K562 (cell line): ENCODE results near the gene BCR.

Experiments used
- NCOA1 ChIP-seq: fragments of 450-650 bp; IDR thresholded peaks from 2 replicates; pipeline ENCODE4 v1.6.1; 2016; ENCODE audit warnings: low read depth
- PHF8 ChIP-seq: fragments of 200-600 bp; sonication (generic); IDR thresholded peaks from 2 replicates; pipeline ENCODE4 v1.6.1; 2012; ENCODE audit warnings: mixed run types, mild to moderate bottlenecking, inconsistent platforms, low read length, moderate library complexity, borderline replicate concordance
- YY1 ChIP-seq, 3 experiments: IDR thresholded peaks; 2 replicates each; pipeline ENCODE4 v1.6.1; 2011; ENCODE audit warnings: low read length in 2 of 3, mild to moderate bottlenecking in 2 of 3, moderate library complexity in 2 of 3, borderline replicate concordance in 1 of 3, control low read depth in 1 of 3, low read depth in 1 of 3; ENCODE audit not compliant: insufficient read depth in 3 of 3, insufficient replicate concordance in 2 of 3, control insufficient read depth in 1 of 3, insufficient read length in 1 of 3; ENCODE audit errors: extremely low read depth in 1 of 3
- ZNF41 ChIP-seq: fragments of 250-450 bp; sonication (Bioruptor Pico); conservative IDR thresholded peaks from 2 replicates; pipeline ENCODE4 v1.4.0; 2020; ENCODE audit warnings: mild to moderate bottlenecking
- TF ChIP-seq, protein P1 (sequence below): sonication (generic); formaldehyde crosslinking; IDR thresholded peaks from 2 replicates; pipeline ENCODE4 v1.8.1; 2023; ENCODE audit warnings: mild to moderate bottlenecking, missing genetic modification reagents

DNA sequence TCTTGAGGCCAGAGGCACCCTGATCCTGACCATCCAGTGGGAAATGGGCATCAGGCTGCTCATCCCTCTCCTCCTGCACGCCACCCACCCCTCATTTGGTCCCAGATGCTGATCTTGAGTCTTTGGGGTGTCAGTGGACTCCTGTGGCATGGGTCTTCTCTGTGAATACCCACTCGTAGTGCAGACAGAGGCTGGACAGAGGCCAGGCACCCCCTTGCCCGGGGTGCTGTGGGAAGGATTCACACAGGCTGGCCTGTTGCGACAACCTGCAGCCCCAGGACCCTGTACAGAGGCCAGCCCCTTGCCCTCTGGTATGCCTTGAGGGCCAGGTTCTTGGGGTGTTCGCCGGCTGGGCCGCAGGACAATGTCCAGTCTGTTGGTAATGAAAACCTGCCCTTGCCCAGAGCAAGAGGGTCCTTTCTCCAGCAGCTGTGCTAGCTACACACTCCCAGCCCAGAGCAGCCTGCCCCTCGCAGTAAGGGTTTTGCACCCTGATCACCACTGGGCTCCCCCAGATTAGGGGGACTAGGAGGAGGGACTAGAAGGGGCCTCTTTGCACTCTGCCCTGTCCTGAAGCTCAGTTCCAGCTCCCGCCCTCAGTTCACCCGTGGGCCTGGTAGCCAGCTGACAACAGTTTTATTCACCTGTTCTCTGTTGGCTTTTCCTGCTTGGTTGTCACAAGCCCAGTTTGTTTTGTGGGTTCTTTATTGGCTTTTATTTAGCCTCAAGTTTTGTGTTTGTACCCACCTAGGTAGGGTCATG lies 76.0 kb downstream of the BCR start:
- no peak for TF ChIP-seq NCOA1
- TF ChIP-seq, protein P1, sequence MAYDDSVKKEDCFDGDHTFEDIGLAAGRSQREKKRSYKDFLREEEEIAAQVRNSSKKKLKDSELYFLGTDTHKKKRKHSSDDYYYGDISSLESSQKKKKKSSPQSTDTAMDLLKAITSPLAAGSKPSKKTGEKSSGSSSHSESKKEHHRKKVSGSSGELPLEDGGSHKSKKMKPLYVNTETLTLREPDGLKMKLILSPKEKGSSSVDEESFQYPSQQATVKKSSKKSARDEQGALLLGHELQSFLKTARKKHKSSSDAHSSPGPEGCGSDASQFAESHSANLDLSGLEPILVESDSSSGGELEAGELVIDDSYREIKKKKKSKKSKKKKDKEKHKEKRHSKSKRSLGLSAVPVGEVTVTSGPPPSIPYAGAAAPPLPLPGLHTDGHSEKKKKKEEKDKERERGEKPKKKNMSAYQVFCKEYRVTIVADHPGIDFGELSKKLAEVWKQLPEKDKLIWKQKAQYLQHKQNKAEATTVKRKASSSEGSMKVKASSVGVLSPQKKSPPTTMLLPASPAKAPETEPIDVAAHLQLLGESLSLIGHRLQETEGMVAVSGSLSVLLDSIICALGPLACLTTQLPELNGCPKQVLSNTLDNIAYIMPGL (CRISPR knock-in tag) = no peak; the same call in 1 of the 2 replicates
- no peak for TF ChIP-seq YY1 (IDR thresholded peaks at IDR 0.05; ENCODE audit: borderline replicate concordance in 1 of 3, control insufficient read depth in 1 of 3, extremely low read depth in 1 of 3, insufficient read depth in 3 of 3, insufficient read length in 1 of 3, insufficient replicate concordance in 2 of 3, low read depth in 1 of 3, low read length in 2 of 3)
- no peak for TF ChIP-seq ZNF41 (CRISPR knock-in tag)
- no peak for TF ChIP-seq PHF8
